GM12878 (cell line): Measurements from ENCODE around the gene NES. TPM values are rescaled to one million over a fixed set of nuclear protein-coding genes. Genes with fewer than 3 reads are reported as not detected.

Source experiments
- BRCA1 ChIP-seq: IDR thresholded peaks from 2 replicates; pipeline ENCODE4 v1.6.1; 2011; ENCODE audit warnings: low read depth, low read length, improper control_type of control experiment
- CBX3 ChIP-seq: fragments of 200-600 bp; sonication (generic); IDR thresholded peaks from 2 replicates; pipeline ENCODE4 v1.6.1; 2016; ENCODE audit warnings: low read depth, borderline replicate concordance
- CREM ChIP-seq: IDR thresholded peaks from 2 replicates; pipeline ENCODE4 v1.6.1; 2014; ENCODE audit warnings: antibody characterized with exemption, low read depth
- E2F4 ChIP-seq: IDR thresholded peaks from 2 replicates; pipeline ENCODE4 v1.6.1; 2012; ENCODE audit warnings: low read depth, low read length, improper control_type of control experiment
- HCFC1 ChIP-seq: fragments of 150-350 bp; IDR thresholded peaks from 2 replicates; pipeline ENCODE4 v1.6.1; 2014; ENCODE audit warnings: low read length
- IRF5 ChIP-seq: fragments of 450-650 bp; IDR thresholded peaks from 2 replicates; pipeline ENCODE4 v1.6.1; 2017; ENCODE audit warnings: borderline replicate concordance
- KDM1A ChIP-seq: fragments of 200-600 bp; sonication (generic); IDR thresholded peaks from 2 replicates; pipeline ENCODE4 v1.6.1; 2016; ENCODE audit warnings: borderline replicate concordance
- RFX5 ChIP-seq: IDR thresholded peaks from 2 replicates; pipeline ENCODE4 v1.6.1; 2011; ENCODE audit warnings: low read depth, low read length, improper control_type of control experiment
- SIX5 ChIP-seq: IDR thresholded peaks from 2 replicates; pipeline ENCODE4 v1.6.1; 2011; ENCODE audit warnings: mild to moderate bottlenecking, low read depth, low read length, moderate library complexity; ENCODE audit not compliant: severe bottlenecking
- TARDBP ChIP-seq: IDR thresholded peaks from 2 replicates; pipeline ENCODE4 v1.6.1; 2016; ENCODE audit warnings: borderline replicate concordance
- USF1 ChIP-seq: IDR thresholded peaks from 2 replicates; pipeline ENCODE4 v1.6.1; 2011; ENCODE audit warnings: borderline replicate concordance, low read depth, mild to moderate bottlenecking, moderate library complexity, mixed read lengths, low read length; ENCODE audit not compliant: insufficient read depth; ENCODE audit errors: extremely low read length
- WRNIP1 ChIP-seq: IDR thresholded peaks from 2 replicates; pipeline ENCODE4 v1.6.1; 2011; ENCODE audit warnings: low read depth, low read length, improper control_type of control experiment, borderline replicate concordance
- ZNF207 ChIP-seq: fragments of 450-650 bp; IDR thresholded peaks from 2 replicates; pipeline ENCODE4 v1.6.1; 2014; ENCODE audit warnings: antibody characterized with exemption, mild to moderate bottlenecking, borderline replicate concordance
- ZNF687 ChIP-seq: fragments of 450-650 bp; IDR thresholded peaks from 2 replicates; pipeline ENCODE4 v1.6.1; 2017; ENCODE audit warnings: mild to moderate bottlenecking, moderate library complexity
- polyA plus RNA-seq, 11 experiments: library from polyadenylated mRNA; depleted of rRNA in 4 of 11; unstranded in 6 of 11; stranded (reverse) in 5 of 11; fragments of >200 nt; fragmentation: Nextera tagmentation in 4 of 11; fragmentation: Illumina TruSeq in 1 of 11; extraction: Ambion mirVana in 4 of 11; extraction: Trizol in 1 of 11; gene quantifications; 1 replicate in 1 of 11; 2 replicates in 10 of 11; pipeline versions ENCODE4 v1.2.1 to v1.2.3, GENCODE V29; 2011 to 2016; ENCODE audit warnings: inconsistent platforms in 2 of 11, missing spikeins in 2 of 11, low read depth in 1 of 11
- total RNA-seq, 4 experiments: library from RNA; depleted of rRNA in 3 of 4; stranded (reverse); fragments of >200 nt in 3 of 4; fragmentation: Illumina TruSeq in 1 of 4; extraction: Trizol in 1 of 4; gene quantifications; 2 replicates each; pipeline versions ENCODE4 v1.2.1 to v1.2.3, GENCODE V29; 2013 to 2021
- TF ChIP-seq, protein P1 (sequence below): IDR thresholded peaks from 2 replicates; pipeline ENCODE4 v1.6.1; 2012; ENCODE audit warnings: low read length, inconsistent platforms
- TF ChIP-seq, protein P2 (sequence below): fragments of 450-650 bp; IDR thresholded peaks from 2 replicates; pipeline ENCODE4 v1.6.1; 2016; ENCODE audit warnings: mild to moderate bottlenecking

Gene NES
- total and polyA plus RNA-seq, 10 of the 15 experiments (the other 5 are each of a cell fraction or from before 2014, with no cell fraction given) = under 0.01 to 0.15 (median 0.02) TPM; not detected in 4

DNA sequence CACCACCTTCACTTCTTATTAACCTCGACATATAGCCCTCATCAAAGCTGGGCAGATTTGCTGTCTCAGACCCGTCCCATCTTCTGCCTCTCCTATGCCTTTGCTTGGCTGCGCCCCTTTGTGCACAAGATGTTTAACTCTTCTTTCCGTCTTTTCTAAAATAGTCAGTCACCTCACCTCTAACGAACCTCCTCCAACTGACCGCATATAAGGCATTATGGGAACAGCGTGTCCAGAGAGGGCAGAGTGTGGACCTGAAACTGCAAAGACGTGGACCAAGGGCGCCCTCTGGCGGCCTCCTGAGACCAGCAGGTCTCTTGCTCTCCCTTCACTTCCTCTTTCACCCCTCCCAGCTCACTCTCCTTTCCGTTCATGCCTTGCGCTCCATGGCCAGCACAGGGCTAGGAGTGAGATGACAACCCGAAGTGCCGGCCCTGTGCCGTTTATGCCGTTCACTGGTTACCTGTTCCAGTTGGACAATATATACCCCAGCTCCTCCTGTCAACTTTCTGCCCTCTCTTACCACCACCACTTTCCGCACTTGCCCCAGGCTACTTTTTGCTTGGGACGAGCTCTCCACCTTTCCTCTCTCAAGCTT, 48.6 kb upstream of the NES start (continued):
- TF ChIP-seq ZNF687 = no peak
- TF ChIP-seq SIX5 = no peak
- TF ChIP-seq ZNF207 = peak; percentile 27; the same call in 1 of the 2 replicates
- 0 out of 2 replicates have a peak, but pooled peaks have one; percentile 19 for TF ChIP-seq WRNIP1
- no peak for TF ChIP-seq CBX3
- TF ChIP-seq RFX5 = no peak
- no peak; the same call in 1 of the 2 replicates for TF ChIP-seq CREM
- TF ChIP-seq TARDBP = no peak
- no peak for TF ChIP-seq IRF5
- no peak for TF ChIP-seq BRCA1
- no peak for TF ChIP-seq HCFC1
- TF ChIP-seq, protein P1, sequence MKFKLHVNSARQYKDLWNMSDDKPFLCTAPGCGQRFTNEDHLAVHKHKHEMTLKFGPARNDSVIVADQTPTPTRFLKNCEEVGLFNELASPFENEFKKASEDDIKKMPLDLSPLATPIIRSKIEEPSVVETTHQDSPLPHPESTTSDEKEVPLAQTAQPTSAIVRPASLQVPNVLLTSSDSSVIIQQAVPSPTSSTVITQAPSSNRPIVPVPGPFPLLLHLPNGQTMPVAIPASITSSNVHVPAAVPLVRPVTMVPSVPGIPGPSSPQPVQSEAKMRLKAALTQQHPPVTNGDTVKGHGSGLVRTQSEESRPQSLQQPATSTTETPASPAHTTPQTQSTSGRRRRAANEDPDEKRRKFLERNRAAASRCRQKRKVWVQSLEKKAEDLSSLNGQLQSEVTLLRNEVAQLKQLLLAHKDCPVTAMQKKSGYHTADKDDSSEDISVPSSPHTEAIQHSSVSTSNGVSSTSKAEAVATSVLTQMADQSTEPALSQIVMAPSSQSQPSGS = no peak
- TF ChIP-seq, protein P2, sequence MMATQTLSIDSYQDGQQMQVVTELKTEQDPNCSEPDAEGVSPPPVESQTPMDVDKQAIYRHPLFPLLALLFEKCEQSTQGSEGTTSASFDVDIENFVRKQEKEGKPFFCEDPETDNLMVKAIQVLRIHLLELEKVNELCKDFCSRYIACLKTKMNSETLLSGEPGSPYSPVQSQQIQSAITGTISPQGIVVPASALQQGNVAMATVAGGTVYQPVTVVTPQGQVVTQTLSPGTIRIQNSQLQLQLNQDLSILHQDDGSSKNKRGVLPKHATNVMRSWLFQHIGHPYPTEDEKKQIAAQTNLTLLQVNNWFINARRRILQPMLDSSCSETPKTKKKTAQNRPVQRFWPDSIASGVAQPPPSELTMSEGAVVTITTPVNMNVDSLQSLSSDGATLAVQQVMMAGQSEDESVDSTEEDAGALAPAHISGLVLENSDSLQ = no peak
- no peak for TF ChIP-seq E2F4
- no peak for TF ChIP-seq USF1
- TF ChIP-seq KDM1A = no peak
